HepG2 (cell line): ENCODE results near the gene MICAL3. TPM values are rescaled to one million over a fixed set of nuclear protein-coding genes. Genes with fewer than 3 reads are reported as not detected.

ENCODE experiments used
- ATAC-seq: fragments of 200-7000 bp; cut with Tn5 transposase; 3 replicates; pipeline ENCODE4 v1.9.1; 2020; ENCODE audit warnings: mild to moderate bottlenecking, moderate library complexity
- BruUV-seq: library from RNA; stranded (reverse); fragments of 400-500 nt; replicated peaks from 2 replicates; lab custom pipeline; 2021; lab: Mats Ljungman, UMichigan
- CTCF ChIA-PET: fragments of 300-600 bp; formaldehyde crosslinking; extraction: SDS; loops from one replicate; lab custom pipeline; 2021; ENCODE audit warnings: low total read pairs, inconsistent platforms, low intra/inter-chr PET ratio; lab: Yijun Ruan, JAX
- POLR2A ChIA-PET: fragments of 350-600 bp; sonication (Branson Sonifier 250); formaldehyde crosslinking; loops from one replicate; lab custom pipeline; 2020; ENCODE audit warnings: antibody characterized with exemption, inconsistent platforms; lab: Yijun Ruan, JAX
- DNase-seq: peaks from one replicate; pipeline ENCODE4 v3.0.0-alpha.2; 2015; ENCODE audit warnings: low spot score
- FAIRE-seq: peaks from 3 replicates; lab custom pipeline; 2011; peaks lifted over from hg19 to GRCh38; lab: Jason Lieb, UNC
- H2AFZ ChIP-seq: one replicate; pipeline ENCODE4 v1.6.1; 2011; ENCODE audit warnings: low read length, inconsistent platforms
- H3K27ac ChIP-seq: fragments of 300-600 bp; 3 replicates; pipeline ENCODE4 v1.8.0; 2011; ENCODE audit warnings: mixed run types, mild to moderate bottlenecking, mixed read lengths, low read length, inconsistent platforms; ENCODE audit not compliant: insufficient read depth; ENCODE audit errors: extremely low read length
- H3K27me3 ChIP-seq, 2 experiments: fragments of 200-600 bp in 1 of 2; 2 replicates in 1 of 2; 3 replicates in 1 of 2; pipeline versions ENCODE4 v1.6.0 to v1.8.0; 2011; ENCODE audit warnings: low read length in 2 of 2, mild to moderate bottlenecking in 2 of 2, moderate library complexity in 2 of 2, inconsistent platforms in 1 of 2; ENCODE audit not compliant: insufficient read depth in 2 of 2, control insufficient read depth in 1 of 2
- H3K36me3 ChIP-seq, 2 experiments: fragments of 200-600 bp in 1 of 2; replicated peaks in 1 of 2; 2 replicates in 1 of 2; 3 replicates in 1 of 2; pipeline versions ENCODE4 v1.5.1 to v1.8.0; 2011; ENCODE audit warnings: low read length in 2 of 2, inconsistent platforms in 1 of 2; ENCODE audit not compliant: insufficient read depth in 2 of 2, control insufficient read depth in 1 of 2
- H3K4me1 ChIP-seq: 2 replicates; pipeline ENCODE4 v1.5.1; 2012; ENCODE audit warnings: low read length, inconsistent platforms; ENCODE audit not compliant: insufficient read depth
- H3K4me2 ChIP-seq: 2 replicates; pipeline ENCODE4 v1.6.0; 2011; ENCODE audit warnings: low read depth, low read length, inconsistent platforms
- H3K4me3 ChIP-seq, 3 experiments: fragments of 200-600 bp in 1 of 3; sonication (generic), shearing (Covaris generic) in 1 of 3; replicated peaks in 1 of 3; 2 replicates each; pipeline ENCODE4 v1.5.1; 2011 to 2016; ENCODE audit warnings: low read length in 3 of 3, inconsistent platforms in 2 of 3, low read depth in 2 of 3, mild to moderate bottlenecking in 2 of 3, control low read depth in 1 of 3, mixed read lengths in 1 of 3; ENCODE audit not compliant: insufficient read depth in 1 of 3
- H3K79me2 ChIP-seq: one replicate; pipeline ENCODE4 v1.6.1; 2011; ENCODE audit warnings: low read length, inconsistent platforms; ENCODE audit not compliant: insufficient read depth
- H3K9ac ChIP-seq: 2 replicates; pipeline ENCODE4 v1.6.0; 2011; ENCODE audit warnings: mild to moderate bottlenecking, low read depth, low read length, inconsistent platforms; ENCODE audit not compliant: insufficient read depth
- H3K9me3 ChIP-seq: 2 replicates; pipeline ENCODE4 v1.5.1; 2012; ENCODE audit warnings: mild to moderate bottlenecking, low read length
- H4K20me1 ChIP-seq: 2 replicates; pipeline ENCODE4 v1.6.0; 2011; ENCODE audit warnings: inconsistent platforms, mild to moderate bottlenecking, low read length, moderate library complexity; ENCODE audit not compliant: insufficient read depth
- BCL3 ChIP-seq: sonication (generic); formaldehyde crosslinking; IDR thresholded peaks from 2 replicates; pipeline ENCODE4 v1.5.1; 2020; ENCODE audit warnings: mild to moderate bottlenecking, missing genetic modification reagents, moderate library complexity
- BHLHE40 ChIP-seq: IDR thresholded peaks from 2 replicates; pipeline ENCODE4 v1.6.1; 2011; ENCODE audit warnings: low read length, improper control_type of control experiment
- CENPX ChIP-seq: sonication (generic); formaldehyde crosslinking; IDR thresholded peaks from 2 replicates; pipeline ENCODE4 v1.9.0; 2021; ENCODE audit warnings: mild to moderate bottlenecking, missing genetic modification reagents, moderate library complexity
- HMGXB4 ChIP-seq, 2 experiments: sonication (generic) in 1 of 2; formaldehyde crosslinking in 1 of 2; IDR thresholded peaks; 2 replicates each; pipeline versions ENCODE4 v1.4.0 to v1.6.1; 2018 to 2020; ENCODE audit warnings: missing genetic modification reagents in 2 of 2, borderline replicate concordance in 1 of 2, low read depth in 1 of 2, mild to moderate bottlenecking in 1 of 2, missing biosample characterization in 1 of 2
- JDP2 ChIP-seq: sonication (generic); formaldehyde crosslinking; IDR thresholded peaks from 2 replicates; pipeline ENCODE4 v1.8.1; 2022; ENCODE audit warnings: missing genetic modification reagents, borderline replicate concordance
- MXD4 ChIP-seq: IDR thresholded peaks from 2 replicates; pipeline ENCODE4 v1.6.1; 2016; ENCODE audit warnings: mild to moderate bottlenecking, missing biosample characterization, missing genetic modification reagents
- SATB2 ChIP-seq: sonication (generic); formaldehyde crosslinking; IDR thresholded peaks from 2 replicates; pipeline ENCODE4 v1.5.0; 2020; ENCODE audit warnings: missing genetic modification reagents
- ZXDC ChIP-seq: sonication (generic); formaldehyde crosslinking; IDR thresholded peaks from 2 replicates; pipeline ENCODE4 v1.5.0; 2020; ENCODE audit warnings: mild to moderate bottlenecking, missing genetic modification reagents
- WGBS: methylation state at CpG from one replicate; pipeline ENCODE4 v1.1.6; 2017; ENCODE audit warnings: low lambda C conversion rate; 5-methylcytosine and 5-hydroxymethylcytosine counted together
- in situ Hi-C: cut with HindIII; loops from 2 replicates; pipeline ENCODE4 v1.10.0; 2017; ENCODE audit warnings: low pct_unique_long_range_greater_than_20kb; ENCODE audit not compliant: extremely low pct_ligation_motif_present
- intact Hi-C: fragments of 100-400 bp; cut with micrococcal nuclease; formaldehyde crosslinking; loops from one replicate; pipeline ENCODE4 v1.10.0; 2022; ENCODE audit not compliant: unreplicated experiment
- polyA plus RNA-seq, 8 experiments: library from polyadenylated mRNA; depleted of rRNA in 3 of 8; stranded (reverse) in 7 of 8; unstranded in 1 of 8; fragments of >200 nt; fragmentation: Illumina TruSeq in 4 of 8; extraction: Trizol in 4 of 8; gene quantifications; 2 replicates each; pipeline versions ENCODE4 v1.2.1 to v1.2.3, GENCODE V29; 2011 to 2016; ENCODE audit warnings: low read depth in 4 of 8, missing spikeins in 1 of 8, mixed read lengths in 1 of 8; ENCODE audit not compliant: insufficient read depth in 1 of 8
- total RNA-seq, 5 experiments: library from RNA; depleted of rRNA; stranded (reverse); fragments of >200 nt; fragmentation: Illumina TruSeq; extraction: Trizol; gene quantifications; 2 replicates each; pipeline ENCODE4 v1.2.3, GENCODE V29; 2016; ENCODE audit warnings: low read depth in 1 of 5

MICAL3 gene
- total and polyA plus RNA-seq, 2 of the 13 experiments (the other 11 are each of a cell fraction or from before 2014, with no cell fraction given), result 5.3 to 12.5 TPM

GRCh38 chr22:17781319-17782031 lies 242.9 kb downstream of the MICAL3 start:
- H3K9ac ChIP-seq, result peak overlapping the region; percentile 26; the same call in 1 of the 2 replicates
- peaks cover 6% of the 10 kb centered on the region for H3K79me2 ChIP-seq
- H3K4me3 ChIP-seq, result peak overlapping the region in 2 of 3 experiments; percentile 17 to 59; a peak in 3 of 6 replicates
- H2AFZ ChIP-seq, result no peak overlapping the region
- ChIA-PET POLR2A (interaction anchor here (0.9 to 1.8 kb wide), 5 partner anchors 9 to 143 kb away, joined by 3 to 12 read pairs (median 5); partner anchors contain the start of gene BCL2L13), CTCF (interaction anchor here (1.0 kb wide), 1 partner anchor 27 kb away, joined by 3 read pairs; no protein-coding TSS in a partner anchor)
- FAIRE-seq (peak; percentile 21), DNase-seq (peak; percentile 78), ATAC-seq (peak; percentile 67)
- in situ Hi-C loops, result loop anchor here (5.0 kb wide), 1 partner anchor 39 kb away; no protein-coding TSS in a partner anchor
- no peaks in the 10 kb centered on the region for H3K36me3 ChIP-seq
- H3K27me3 ChIP-seq, result no peaks in the 10 kb centered on the region; a peak in 1 of 5 replicates
- peak overlapping the region; percentile 73 for H3K4me2 ChIP-seq
- intact Hi-C loops, result loop anchor here (2.0 kb wide), 1 partner anchor 23 kb away; no protein-coding TSS in a partner anchor
- peaks cover 77% of the 10 kb centered on the region for H3K4me1 ChIP-seq
- no peaks in the 10 kb centered on the region for H3K9me3 ChIP-seq
- no peaks in the 10 kb centered on the region for H4K20me1 ChIP-seq
- H3K27ac ChIP-seq, result peak overlapping the region; percentile 44
- 6% methylated on average over 8 of the region's 12 CpGs for WGBS
- BruUV-seq, result no TSS peak
- TF ChIP-seq MXD4, result no peak
- 0 out of 2 replicates have a peak, but pooled peaks have one; percentile 46 for TF ChIP-seq BCL3 (CRISPR knock-in tag)
- no peak for TF ChIP-seq JDP2 (CRISPR knock-in tag)
- peak; percentile 52; the same call in 1 of the 2 replicates for TF ChIP-seq BHLHE40
- no peak for TF ChIP-seq SATB2 (CRISPR knock-in tag)
- TF ChIP-seq CENPX (CRISPR knock-in tag), result no peak
- TF ChIP-seq HMGXB4 (CRISPR knock-in tag; IDR thresholded peaks at IDR 0.05; ENCODE audit: borderline replicate concordance in 1 of 2, low read depth in 1 of 2), result no peak
- TF ChIP-seq ZXDC (CRISPR knock-in tag), result no peak
